CD4-positive, alpha-beta T cell treated with Interferon gamma for 1 hour (primary cell): ENCODE results near the gene EPO.
"Not testable (repeated sequence)": the region's sequence is repeated elsewhere in the genome, so short reads cannot be mapped to it uniquely, and the experiment has no call there.

Experiments
- DNase-seq: peaks from one replicate; pipeline ENCODE4 v3.0.0-alpha.2; 2020

Gene EPO

DNA sequence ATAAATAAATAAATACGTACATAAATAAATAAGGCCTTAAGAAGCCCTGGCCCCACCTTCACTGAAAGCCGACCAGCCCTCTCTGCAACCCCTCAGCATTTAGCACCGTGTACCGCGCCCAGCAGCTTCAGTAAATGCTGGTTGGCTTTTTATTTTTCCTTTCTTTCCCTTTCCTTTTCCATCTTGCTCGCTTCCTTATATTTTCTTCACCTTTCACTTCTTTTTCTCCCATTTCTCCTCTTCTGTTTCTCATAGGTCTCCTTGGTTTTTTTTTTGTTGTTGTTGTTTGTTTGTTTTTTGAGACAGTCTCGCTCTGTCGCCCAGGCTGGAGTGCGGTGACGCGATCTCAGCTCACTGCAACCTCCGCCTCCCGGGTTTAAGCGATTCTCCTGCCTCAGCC is 24.3 kb downstream of the EPO start:
- DNase-seq = no peak

DNA sequence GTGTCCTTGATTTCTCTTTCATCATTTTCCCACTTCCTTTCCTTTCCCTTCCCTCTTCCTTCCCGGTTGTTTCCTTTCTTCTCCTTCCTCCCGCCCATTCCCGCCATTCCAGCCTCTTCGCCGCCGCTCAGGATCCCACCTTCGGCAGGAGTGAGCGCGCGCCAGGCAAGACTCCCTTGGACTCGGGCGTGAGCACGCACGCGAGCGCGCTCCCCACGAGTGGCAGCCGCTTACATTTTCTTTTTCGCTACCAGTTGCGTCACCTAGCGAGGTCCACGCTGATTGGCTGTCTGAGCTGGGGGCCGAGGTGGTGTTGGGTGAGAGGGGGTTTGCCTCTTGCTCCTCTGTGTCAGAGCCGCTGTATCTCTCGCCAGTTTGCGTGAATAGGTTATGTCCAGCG is 24.9 kb downstream of the EPO start:
- DNase-seq = peak; percentile 70

DNA sequence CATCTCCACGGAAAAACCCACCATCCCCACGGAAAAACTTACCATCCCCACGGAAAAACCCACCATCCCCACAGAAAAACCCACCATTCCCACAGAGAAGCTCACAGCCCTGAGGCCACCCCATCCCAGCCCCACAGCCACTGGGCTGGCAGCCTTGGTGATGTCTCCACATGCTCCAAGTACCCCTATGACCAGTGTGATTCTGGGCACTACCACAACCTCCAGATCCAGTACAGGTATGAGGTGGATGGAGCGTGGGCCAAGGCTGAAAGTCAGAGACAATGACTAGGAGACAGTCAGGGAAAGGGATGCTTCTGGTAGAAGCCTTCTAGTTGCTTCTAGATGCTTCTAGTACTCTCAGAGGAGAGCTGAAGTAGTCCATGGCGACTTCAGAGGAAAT is 32.7 kb downstream of the EPO start:
- no peak for DNase-seq

DNA sequence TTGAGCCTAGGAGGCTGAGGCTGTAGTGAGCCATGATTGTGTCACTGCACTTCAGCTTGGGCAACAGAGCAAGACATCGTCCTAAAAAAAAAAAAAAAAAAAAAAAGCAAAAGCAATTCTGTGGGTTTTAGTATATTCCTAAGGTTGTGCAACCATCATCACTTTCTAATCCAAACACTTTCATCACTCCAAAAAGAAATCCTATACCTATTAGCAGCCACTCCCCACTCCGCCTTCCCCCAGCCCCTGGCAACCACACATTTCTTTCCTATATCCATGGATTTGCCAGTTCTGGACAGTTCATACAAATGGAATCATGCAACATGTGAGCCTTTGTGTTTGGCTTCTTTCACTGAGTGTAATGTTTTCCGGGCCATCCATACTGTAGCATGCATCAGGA is 33.5 kb downstream of the EPO start:
- DNase-seq = no peak

DNA sequence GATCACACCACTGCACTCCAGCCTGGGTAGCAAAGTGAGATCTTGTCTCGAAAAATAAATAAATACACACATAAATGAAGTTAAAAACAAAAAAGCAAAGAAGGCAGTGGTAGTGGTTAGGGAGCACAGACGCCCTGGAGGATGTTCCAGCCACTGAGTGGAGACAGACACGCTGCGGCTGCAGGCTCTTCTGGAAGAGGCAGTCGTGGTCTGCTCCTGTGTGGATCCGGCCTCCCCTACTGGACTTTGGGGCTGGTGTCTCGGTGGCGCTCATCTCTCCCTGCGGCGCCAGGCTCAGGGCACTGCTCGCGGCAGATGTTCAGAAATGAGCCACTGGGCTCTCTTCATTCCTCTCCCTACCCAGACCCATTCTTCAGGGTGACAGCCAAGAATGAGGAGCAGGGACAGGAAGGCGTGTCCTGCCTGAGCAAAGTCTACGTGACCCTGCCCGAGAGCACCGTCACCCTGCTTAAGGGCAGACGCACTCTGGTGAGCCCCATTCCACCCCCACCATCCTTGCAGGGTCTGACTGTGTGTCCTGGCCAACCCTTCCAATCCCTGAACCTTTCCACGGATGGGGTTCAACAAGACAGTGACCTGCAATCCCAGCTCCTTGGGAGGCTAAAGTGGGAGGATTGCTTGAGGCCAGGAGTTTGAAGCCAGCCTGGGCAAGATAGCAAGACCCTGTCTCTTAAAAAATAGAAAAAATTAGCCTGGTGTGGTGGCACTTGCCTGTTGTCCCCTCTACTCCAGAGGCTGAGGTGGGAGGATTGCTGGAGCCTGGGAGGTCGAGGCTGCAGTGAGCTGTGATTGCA is 39.3 kb downstream of the EPO start:
- DNase-seq = no peak

DNA sequence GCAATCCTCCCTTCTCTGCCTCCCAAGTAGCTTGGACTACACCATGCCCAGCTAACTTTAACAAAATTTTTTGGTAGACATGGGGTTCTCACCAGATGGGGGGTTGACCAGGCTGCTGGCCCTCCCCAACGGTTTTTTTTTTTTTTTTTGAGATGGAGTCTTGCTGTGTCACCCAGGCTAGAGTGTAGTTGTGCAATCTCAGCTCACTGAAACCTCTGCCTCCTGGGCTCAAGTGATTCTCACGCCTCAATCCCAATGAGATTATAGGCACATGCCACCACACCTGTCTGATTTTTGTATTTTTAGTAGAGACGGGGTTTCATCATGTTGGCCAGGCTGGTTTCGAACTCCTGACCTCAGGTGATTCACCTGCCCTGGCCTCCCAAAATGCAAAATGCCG is 42.6 kb downstream of the EPO start:
- not testable (repeated sequence) for DNase-seq

DNA sequence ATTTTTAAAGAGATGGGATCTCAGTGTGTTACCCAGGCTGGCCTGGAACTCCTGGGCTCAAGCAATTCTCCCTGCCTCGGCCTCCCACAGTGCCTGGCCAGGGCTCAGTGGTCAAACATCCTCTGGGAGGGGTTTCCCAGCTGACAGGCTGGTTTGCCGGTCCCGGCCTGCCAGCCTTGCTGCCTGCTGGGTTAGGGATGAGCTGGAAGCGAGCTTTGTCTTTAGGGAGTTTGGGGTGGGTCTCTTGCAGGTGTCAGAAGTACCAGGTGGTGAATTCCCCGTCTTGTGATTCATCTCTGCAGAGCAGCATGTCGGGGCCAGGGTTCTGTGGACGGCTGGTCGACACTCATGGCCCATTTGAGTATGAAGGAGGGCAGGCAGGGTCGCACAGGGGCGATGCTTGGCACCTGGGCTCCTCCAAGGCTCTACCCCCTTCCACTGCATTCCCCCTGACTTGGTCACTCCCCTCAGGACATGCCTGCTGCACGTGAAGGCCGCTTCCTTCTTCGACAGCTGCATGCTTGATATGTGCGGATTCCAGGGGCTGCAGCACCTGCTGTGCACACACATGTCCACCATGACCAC is 43.4 kb downstream of the EPO start:
- DNase-seq = no peak

DNA sequence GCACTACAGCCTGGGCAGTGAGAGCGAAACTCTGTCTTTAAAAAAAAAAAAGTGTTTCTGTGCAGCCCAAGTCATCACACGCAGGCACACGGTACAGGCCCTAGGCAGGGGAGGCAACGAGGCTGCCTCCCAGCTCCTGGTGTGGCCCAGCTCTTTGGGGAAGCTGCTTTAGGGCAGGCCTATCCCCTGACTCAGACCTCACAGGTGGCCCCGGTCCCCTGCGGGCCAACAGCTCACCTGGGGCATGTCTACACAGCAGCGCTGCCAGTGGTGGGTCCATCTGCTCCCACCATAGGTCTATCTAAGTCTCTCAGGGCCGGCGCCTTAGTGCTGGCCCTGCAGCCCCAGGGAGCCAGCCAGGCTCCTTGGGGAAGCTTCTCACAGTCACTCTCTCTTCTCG is 44.6 kb downstream of the EPO start:
- no peak for DNase-seq

DNA sequence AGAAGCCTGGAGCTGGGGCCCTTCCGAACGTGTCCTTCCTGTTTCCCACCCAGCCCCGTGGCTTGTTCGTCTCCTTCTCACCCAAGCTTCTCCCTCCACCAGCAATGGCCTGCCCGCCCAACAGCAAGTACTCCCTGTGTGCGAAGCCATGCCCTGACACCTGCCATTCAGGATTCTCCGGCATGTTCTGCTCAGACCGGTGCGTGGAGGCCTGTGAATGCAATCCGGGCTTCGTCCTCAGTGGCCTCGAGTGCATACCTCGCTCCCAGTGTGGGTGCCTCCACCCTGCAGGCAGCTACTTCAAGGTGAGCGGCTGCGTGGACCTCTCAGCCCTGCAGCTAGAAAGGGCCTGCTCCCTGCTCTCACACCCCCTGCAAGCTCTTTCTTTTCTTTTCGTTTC is 45.0 kb downstream of the EPO start:
- no peak for DNase-seq

DNA sequence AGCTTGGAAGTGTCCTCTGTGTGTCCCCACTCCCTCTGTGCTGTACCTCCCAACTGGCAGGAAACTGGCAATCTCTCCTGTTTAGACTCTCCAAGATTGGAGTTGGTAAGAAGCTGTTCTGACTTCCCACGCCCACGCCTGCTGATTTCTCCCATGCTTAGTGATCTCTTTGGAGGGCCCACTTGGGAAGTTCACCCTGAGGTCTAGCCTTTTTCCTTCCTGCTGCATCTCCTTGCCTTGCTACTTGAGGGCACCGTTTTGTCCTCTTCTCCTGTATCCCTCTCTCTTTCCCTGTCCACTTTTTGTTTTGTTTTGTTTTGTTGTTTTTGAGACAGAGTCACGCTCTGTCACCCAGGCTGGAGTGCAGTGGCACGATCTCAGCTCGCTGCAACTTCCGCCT is 48.5 kb downstream of the EPO start:
- DNase-seq = no peak
